RWPE1 (cell line): ENCODE data around the gene CYBC1.

Source experiments
- CTCF ChIA-PET: fragments of 350-600 bp; sonication (Branson Sonifier 250); formaldehyde crosslinking; extraction: SDS; loops from one replicate; lab custom pipeline; 2021; lab: Yijun Ruan, JAX
- POLR2A ChIA-PET: fragments of 400-600 bp; formaldehyde crosslinking; extraction: SDS; loops from one replicate; lab custom pipeline; 2020; ENCODE audit warnings: antibody characterized with exemption; ENCODE audit not compliant: low non-redundant PET; lab: Yijun Ruan, JAX
- DNase-seq: peaks from one replicate; pipeline ENCODE4 v3.0.0; 2012; ENCODE audit warnings: low spot score
- H3K27ac ChIP-seq: fragments of 450-650 bp; 2 replicates; pipeline ENCODE4 v1.5.1; 2017
- TF ChIP-seq, protein P1 (sequence below): fragments of 450-650 bp; conservative IDR thresholded peaks from 2 replicates; pipeline ENCODE4 v1.5.1; 2017; ENCODE audit warnings: low read depth, mild to moderate bottlenecking

CYBC1 gene

DNA sequence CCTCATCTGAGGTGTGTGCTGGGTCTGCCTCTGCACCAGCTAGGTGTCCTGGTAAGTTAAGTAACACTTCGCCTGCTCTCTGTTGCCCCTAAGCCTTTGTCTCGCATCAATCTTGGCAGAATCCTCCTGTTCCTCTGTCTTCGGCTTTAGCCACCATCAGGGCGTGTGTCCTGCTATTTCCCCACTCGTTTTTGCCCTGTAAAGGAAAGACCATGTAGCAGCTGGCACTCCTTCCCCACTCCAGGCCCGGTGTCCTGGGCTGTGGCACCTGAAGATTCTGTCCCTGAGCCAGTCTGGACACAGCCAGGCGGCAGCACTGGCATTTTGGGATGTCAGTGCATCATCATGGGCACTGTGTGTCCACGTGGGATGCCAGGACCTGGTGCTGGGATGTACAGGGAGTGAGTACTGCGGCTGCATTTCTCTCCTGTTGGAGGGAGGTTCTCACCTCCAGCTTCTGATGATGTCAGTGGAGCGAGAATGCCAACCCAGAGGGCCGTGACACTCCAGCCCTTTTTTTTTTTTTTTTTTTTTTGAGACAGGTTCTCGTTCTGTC, 42.8 kb upstream of the CYBC1 start:
- H3K27ac ChIP-seq, result peak overlapping the region; percentile 98
- DNase-seq, result peak; percentile 68
- ChIA-PET CTCF (interaction anchor here (0.5 to 0.9 kb wide), 4 partner anchors 9 to 577 kb away, joined by 3 to 4 read pairs (median 3); no protein-coding TSS in a partner anchor), POLR2A (interaction anchor here (0.7 kb wide), 2 partner anchors 29 to 50 kb away, joined by 7 to 9 read pairs; no protein-coding TSS in a partner anchor)
- TF ChIP-seq, protein P1, sequence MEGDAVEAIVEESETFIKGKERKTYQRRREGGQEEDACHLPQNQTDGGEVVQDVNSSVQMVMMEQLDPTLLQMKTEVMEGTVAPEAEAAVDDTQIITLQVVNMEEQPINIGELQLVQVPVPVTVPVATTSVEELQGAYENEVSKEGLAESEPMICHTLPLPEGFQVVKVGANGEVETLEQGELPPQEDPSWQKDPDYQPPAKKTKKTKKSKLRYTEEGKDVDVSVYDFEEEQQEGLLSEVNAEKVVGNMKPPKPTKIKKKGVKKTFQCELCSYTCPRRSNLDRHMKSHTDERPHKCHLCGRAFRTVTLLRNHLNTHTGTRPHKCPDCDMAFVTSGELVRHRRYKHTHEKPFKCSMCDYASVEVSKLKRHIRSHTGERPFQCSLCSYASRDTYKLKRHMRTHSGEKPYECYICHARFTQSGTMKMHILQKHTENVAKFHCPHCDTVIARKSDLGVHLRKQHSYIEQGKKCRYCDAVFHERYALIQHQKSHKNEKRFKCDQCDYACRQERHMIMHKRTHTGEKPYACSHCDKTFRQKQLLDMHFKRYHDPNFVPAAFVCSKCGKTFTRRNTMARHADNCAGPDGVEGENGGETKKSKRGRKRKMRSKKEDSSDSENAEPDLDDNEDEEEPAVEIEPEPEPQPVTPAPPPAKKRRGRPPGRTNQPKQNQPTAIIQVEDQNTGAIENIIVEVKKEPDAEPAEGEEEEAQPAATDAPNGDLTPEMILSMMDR, result no peak

DNA sequence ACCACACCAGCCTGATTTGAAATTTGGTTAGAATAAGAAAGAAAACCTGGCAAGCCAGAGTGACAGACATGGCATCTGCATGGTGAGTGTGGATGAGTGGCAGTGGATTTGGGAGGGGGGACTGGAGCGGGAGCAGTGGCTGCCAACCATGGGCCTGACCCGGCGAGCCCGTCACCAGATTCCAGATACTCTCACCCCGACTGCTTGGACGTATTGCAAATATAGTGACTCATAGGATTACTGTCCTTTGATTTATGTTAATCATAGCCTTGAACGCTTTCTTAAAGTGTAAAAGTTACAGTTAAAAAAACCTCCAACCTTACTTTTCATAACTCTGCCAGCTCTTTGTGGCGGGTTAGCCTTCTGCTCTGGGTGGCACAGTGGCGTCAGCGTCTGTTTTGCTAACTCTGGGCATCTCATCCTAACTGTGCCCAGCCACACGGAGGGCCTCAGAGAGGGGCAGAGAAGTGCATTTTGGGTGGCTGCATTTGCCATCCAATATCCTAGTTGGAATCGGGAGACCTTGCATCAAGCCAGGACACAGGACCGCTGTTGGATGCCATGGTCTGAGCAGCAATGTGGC, 42.2 kb upstream of the CYBC1 start:
- CTCF ChIA-PET, result interaction anchor here (0.5 to 0.9 kb wide), 2 partner anchors 10 to 59 kb away, joined by 3 to 4 read pairs; no protein-coding TSS in a partner anchor
- TF ChIP-seq, protein P1, result no peak
- DNase-seq, result peak; percentile 88
- POLR2A ChIA-PET, result no interaction called here
- peak overlapping the region; percentile 98 for H3K27ac ChIP-seq

DNA sequence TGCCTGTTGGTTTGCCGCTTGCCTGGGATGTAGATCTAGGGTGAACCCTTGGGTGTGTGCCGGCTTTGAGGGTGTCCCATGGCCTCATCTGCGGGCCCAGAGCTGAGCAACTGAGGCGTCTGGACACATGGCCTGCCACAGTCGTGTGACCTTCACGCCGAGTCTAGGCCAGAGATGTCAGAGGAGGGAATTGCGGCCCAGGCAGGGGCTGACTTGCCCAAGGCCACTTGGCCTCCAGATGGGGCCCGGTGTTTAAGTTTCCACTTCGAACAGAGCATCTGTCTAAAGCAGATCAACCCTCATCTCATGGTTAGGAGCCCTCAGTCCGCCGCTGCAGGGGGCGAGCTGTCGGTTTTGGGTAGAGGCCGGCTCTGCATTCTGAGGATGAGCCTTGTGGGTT, 41.0 kb upstream of the CYBC1 start:
- DNase-seq, result no peak
- TF ChIP-seq, protein P1, result no peak
- CTCF ChIA-PET, result interaction anchor here (0.7 kb wide), 1 partner anchor 1056 kb away, joined by 7 read pairs; no protein-coding TSS in a partner anchor
- peak overlapping the region; percentile 98 for H3K27ac ChIP-seq
- POLR2A ChIA-PET, result no interaction called here

DNA sequence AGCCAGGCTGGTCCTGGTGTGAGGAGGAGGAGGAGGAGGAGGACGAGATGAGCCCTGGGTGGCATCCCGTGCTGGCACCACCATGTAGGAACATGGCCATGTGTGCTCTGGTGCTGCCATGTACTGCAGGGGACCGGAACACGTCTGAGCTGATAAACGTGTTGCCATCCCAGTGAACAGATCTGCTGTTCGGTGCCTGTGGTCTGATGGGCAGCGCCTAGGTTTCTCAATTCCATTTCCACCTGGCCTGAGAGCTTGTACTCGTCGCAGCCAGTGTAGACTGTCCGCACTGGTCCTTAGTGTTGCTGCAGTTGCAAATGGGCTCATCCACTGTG, 40.6 kb upstream of the CYBC1 start:
- POLR2A ChIA-PET, result no interaction called here
- DNase-seq, result no peak
- CTCF ChIA-PET, result no interaction called here
- TF ChIP-seq, protein P1, result no peak
- H3K27ac ChIP-seq, result peak overlapping the region; percentile 98

DNA sequence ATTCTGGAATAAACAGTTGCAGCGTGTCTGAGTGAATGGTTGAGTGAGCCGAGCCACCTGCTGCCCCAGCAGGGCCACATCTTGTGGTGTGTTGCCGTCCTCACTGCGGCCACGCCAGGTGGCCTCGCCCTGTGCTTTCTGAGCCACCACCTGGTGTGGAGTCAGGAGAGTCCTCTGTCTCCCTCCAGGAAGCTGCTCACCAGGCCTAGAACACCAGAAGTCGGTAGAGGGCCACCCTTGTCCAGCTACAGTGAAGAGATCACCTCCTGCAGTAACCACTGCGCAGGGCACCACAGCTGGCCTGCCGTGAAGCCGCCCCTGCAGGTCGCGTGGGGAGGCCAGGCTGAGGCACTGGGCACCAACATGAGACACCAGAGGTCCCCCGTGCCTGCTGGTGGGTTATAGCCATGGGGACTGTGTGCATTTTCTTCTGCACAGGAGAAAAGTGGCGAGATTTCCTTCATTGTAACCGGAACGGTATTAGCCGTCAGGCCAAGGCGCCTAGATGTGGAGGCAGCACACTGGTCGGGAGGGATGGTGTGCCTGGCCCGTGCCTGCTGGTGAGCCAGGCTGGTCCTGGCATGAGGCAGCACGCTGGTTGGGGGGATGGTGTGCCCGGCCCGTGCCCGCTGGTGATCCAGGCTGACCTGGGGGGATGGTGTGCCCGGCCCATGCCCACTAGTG, 40.1 kb upstream of the CYBC1 start:
- POLR2A ChIA-PET, result no interaction called here
- DNase-seq, result no peak
- CTCF ChIA-PET, result no interaction called here

More for the DNA sequence above, 40.1 kb upstream of the CYBC1 start:
- TF ChIP-seq, protein P1, result no peak
- peak overlapping the region; percentile 98 for H3K27ac ChIP-seq
